GM10266 (cell line): Measurements from ENCODE around the gene NUDCD3.

Source experiments
- DNase-seq: peaks from one replicate; pipeline ENCODE4 v3.0.0; 2012; ENCODE audit errors: extremely low spot score
- CTCF ChIP-seq: IDR thresholded peaks from 2 replicates; pipeline ENCODE4 v1.5.1; 2012; ENCODE audit warnings: mild to moderate bottlenecking, low read depth; ENCODE audit not compliant: control insufficient read depth, insufficient read depth; ENCODE audit errors: missing control alignments

Gene NUDCD3

DNA sequence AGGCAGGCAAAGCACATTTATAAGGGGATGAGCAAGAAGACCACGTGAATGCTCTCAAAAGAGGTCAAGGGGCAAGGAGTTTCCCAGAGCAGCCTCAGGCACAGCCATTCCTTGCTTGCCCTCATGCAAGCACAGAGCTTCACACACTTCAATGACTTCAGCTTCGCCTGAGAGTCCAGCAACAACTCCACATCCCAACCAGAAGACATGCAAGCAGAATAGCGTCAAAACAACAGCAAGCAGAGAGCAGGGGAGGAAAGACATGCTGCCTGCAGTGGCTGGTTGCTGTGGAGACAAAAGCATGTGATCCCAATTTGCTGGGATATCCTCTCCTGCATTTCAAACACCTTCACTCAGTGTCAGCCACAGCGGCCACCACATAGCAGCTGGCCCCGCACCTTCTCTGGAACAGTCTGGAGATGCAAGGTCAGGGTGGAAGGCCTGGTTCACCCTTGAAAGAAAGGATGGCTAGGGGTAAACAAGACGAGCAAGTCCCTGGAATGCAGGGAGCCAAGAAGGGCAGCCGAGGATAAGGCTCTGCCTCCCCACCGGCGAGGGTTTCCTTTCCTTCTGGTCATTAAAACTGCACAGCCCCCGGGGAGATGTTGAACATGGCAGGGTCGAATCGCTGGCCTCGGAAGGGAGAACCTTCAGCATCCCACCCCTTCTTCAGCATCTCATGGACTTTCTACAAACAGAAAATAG lies 104.9 kb downstream of the NUDCD3 start:
- no peak for TF ChIP-seq CTCF
- no peak for DNase-seq

- no peak for DNase-seq
Observed at GRCh38 chr7:44384586-44385433, 105.6 kb downstream of the NUDCD3 start.

GRCh38 chr7:44383566-44383965 lies 106.9 kb downstream of the NUDCD3 start:
- DNase-seq = no peak
- TF ChIP-seq CTCF = no peak

More at GRCh38 chr7:44384586-44385433, 105.6 kb downstream of the NUDCD3 start:
- TF ChIP-seq CTCF = no peak

GRCh38 chr7:44382459-44383265 lies 107.8 kb downstream of the NUDCD3 start:
- no peak for DNase-seq
- no peak for TF ChIP-seq CTCF

DNA sequence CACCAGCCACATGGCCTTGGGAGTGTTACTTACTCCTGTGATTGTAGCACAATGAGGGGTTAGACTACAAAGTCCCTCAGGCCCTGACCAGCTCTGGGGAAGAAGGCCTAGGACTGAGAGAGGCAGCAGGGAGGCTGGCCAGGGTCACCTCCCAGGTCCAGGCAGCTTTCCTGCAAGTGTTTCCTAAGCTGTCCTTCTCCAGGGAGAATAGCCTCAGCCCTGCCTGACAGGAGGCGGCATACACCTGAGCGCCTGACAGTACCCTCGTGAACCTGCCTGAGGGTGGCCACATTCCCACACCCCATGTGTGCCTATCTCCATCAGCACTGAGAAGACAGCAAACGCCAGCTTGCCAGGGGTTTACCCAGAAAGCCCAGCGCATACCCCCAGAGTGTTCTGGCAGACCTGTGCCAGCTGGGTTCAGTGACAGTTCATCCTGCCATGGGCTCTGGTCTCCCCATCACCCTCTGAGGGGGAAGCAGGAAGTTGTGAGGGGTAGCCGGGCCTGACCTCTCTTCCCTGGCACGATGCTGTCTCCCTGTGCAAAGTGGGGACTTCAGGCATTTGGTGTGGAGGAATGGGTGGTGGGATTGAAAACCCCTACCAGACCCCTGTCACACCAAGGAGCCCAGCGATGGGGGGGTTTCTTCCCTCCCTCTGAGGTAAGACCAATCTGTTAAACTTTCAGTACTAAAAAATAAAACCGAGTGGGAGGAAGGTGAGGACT lies 108.8 kb downstream of the NUDCD3 start:
- TF ChIP-seq CTCF = no peak
- no peak for DNase-seq

GRCh38 chr7:44380831-44381493 lies 109.5 kb downstream of the NUDCD3 start:
- DNase-seq = no peak
- no peak for TF ChIP-seq CTCF
